MCF 10A (cell line): ENCODE results near the gene CBX2. TPM values are rescaled to one million over a fixed set of nuclear protein-coding genes. Genes with fewer than 3 reads are reported as not detected.
"Not testable (repeated sequence)": the region's sequence is repeated elsewhere in the genome, so short reads cannot be mapped to it uniquely, and the experiment has no call there.

ENCODE experiments used
- BruUV-seq: library from RNA; stranded (reverse); fragments of 400-500 nt; replicated peaks from 2 replicates; lab custom pipeline; 2021; lab: Mats Ljungman, UMichigan
- CTCF ChIA-PET: fragments of 300-600 bp; sonication (Branson Sonifier 250); formaldehyde crosslinking; extraction: SDS; loops from one replicate; lab custom pipeline; 2021; ENCODE audit warnings: antibody characterized with exemption, inconsistent platforms; lab: Yijun Ruan, JAX
- POLR2A ChIA-PET: fragments of 300-600, 350-650 bp; sonication (Branson Sonifier 250); formaldehyde crosslinking; extraction: SDS; loops from one replicate; lab custom pipeline; 2020; ENCODE audit warnings: antibody characterized with exemption, inconsistent platforms; lab: Yijun Ruan, JAX
- DNase-seq: peaks from one replicate; pipeline ENCODE4 v3.0.0-alpha.2; 2018; ENCODE audit not compliant: unreplicated experiment
- H3K27ac Mint-ChIP-seq: one replicate; pipeline ENCODE4 v1.8.0; 2022; ENCODE audit warnings: mild to moderate bottlenecking, low read depth, mixed read lengths; ENCODE audit not compliant: unreplicated experiment
- H3K27me3 Mint-ChIP-seq: one replicate; pipeline ENCODE4 v1.8.0; 2022; ENCODE audit warnings: mixed read lengths; ENCODE audit not compliant: insufficient read depth, unreplicated experiment
- H3K36me3 Mint-ChIP-seq: one replicate; pipeline ENCODE4 v1.8.0; 2022; ENCODE audit warnings: mild to moderate bottlenecking, moderate library complexity, mixed read lengths; ENCODE audit not compliant: insufficient read depth, unreplicated experiment
- H3K4me1 Mint-ChIP-seq: one replicate; pipeline ENCODE4 v1.8.0; 2022; ENCODE audit warnings: mixed read lengths; ENCODE audit not compliant: insufficient read depth, unreplicated experiment
- H3K4me3 Mint-ChIP-seq: one replicate; pipeline ENCODE4 v1.8.0; 2022; ENCODE audit warnings: mild to moderate bottlenecking, moderate library complexity, mixed read lengths; ENCODE audit not compliant: unreplicated experiment
- H3K9me3 Mint-ChIP-seq: one replicate; pipeline ENCODE4 v1.8.0; 2022; ENCODE audit warnings: mixed read lengths; ENCODE audit not compliant: unreplicated experiment
- intact Hi-C: fragments of 100-400 bp; cut with micrococcal nuclease; formaldehyde crosslinking; loops from 2 replicates; pipeline ENCODE4 v1.14.1; 2022
- total RNA-seq: library from RNA; stranded (reverse); gene quantifications from 2 replicates; pipeline ENCODE4 v1.2.3, GENCODE V29; 2022
- TF ChIP-seq, protein P1 (sequence below): fragments of 200-600 bp; IDR thresholded peaks from one replicate; pipeline ENCODE4 v1.8.0; 2022; ENCODE audit warnings: antibody characterized with exemption, mild to moderate bottlenecking; ENCODE audit not compliant: unreplicated experiment

The CBX2 gene
- total RNA-seq, 1 experiment from 2014 or later: 3.9 TPM

DNA sequence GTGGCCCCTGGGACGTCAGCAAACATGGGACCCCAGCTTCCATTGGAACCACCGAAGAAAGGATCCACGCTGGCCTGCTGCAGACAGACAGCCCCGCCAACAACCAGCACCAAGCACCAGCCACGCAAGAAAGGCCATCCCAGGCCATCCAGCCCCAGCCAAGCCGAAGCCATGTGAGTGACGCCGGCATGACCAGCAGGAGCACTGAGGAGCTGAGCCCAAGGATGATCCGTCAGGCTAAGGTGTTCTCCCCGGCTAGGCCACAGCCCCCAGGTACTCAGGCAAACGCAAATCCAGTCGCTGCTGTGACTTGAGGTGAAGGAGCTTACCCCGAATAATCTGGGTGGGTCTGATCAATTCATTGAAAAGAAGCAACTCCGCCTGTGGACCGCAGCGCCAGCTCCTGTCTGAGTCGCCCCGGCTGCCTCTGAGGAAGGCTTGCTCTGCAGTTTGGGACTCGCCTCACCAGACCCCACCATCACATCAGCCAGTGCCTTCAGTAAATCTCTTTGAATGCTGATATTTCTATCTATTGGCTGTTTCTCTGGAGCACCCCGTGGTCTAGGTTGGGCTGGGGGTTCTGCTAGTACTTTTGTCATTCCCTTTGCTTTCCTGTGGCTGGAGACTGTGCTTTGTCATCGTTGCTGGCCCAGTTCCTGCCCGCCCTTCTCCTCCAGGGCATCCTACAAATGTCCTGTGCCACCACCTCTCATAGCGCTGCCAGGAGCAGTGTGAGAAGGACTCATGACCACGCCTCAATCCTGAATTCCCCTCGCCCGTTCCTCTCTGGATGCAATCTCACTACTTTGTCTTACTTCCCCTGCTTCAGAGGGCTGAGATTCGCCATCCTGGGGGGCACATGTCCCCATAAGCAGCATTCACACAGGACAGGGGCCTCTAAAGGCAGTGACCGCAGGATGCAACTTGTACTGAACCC lies 8.1 kb upstream of the CBX2 start:
- TF ChIP-seq, protein P1, sequence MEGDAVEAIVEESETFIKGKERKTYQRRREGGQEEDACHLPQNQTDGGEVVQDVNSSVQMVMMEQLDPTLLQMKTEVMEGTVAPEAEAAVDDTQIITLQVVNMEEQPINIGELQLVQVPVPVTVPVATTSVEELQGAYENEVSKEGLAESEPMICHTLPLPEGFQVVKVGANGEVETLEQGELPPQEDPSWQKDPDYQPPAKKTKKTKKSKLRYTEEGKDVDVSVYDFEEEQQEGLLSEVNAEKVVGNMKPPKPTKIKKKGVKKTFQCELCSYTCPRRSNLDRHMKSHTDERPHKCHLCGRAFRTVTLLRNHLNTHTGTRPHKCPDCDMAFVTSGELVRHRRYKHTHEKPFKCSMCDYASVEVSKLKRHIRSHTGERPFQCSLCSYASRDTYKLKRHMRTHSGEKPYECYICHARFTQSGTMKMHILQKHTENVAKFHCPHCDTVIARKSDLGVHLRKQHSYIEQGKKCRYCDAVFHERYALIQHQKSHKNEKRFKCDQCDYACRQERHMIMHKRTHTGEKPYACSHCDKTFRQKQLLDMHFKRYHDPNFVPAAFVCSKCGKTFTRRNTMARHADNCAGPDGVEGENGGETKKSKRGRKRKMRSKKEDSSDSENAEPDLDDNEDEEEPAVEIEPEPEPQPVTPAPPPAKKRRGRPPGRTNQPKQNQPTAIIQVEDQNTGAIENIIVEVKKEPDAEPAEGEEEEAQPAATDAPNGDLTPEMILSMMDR: no peak
- DNase-seq: peak; percentile 38
- POLR2A ChIA-PET: no interaction called here
- H3K36me3 Mint-ChIP-seq: no peaks in the 10 kb centered on the region
- H3K27me3 Mint-ChIP-seq: peaks cover 24% of the 10 kb centered on the region
- H3K9me3 Mint-ChIP-seq: no peaks in the 10 kb centered on the region
- H3K4me3 Mint-ChIP-seq: no peak overlapping the region
- H3K27ac Mint-ChIP-seq: no peak overlapping the region
- intact Hi-C loops: no loop called here
- peaks cover 5% of the 10 kb centered on the region for H3K4me1 Mint-ChIP-seq
- CTCF ChIA-PET: no interaction called here
- BruUV-seq: no TSS peak

DNA sequence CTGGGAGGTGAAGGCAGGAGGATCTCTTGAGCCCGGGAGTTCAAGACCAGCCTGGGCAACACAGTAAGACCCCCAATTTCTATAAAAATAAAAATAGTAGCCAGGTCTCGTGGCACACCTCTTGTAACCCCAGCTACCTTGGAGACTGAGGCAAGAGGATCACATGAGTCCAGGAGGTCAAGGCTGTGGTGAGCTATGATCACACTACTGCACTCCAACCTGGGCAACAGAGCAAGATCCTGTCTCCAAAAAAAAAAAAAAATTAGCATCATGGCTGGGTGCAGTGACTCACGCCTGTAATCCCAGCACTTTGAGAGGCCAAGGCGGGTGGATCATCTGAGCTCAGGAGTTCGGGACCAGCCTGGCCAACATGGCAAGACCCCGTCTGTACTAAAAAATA lies 6.7 kb upstream of the CBX2 start:
- TF ChIP-seq, protein P1: no peak
- Mint-ChIP-seq H3K27ac (no peak overlapping the region), H3K4me1 (peaks cover 5% of the 10 kb centered on the region), H3K4me3 (no peak overlapping the region), H3K27me3 (peaks cover 26% of the 10 kb centered on the region), H3K9me3 (no peaks in the 10 kb centered on the region), H3K36me3 (no peaks in the 10 kb centered on the region)
- ChIA-PET CTCF (interaction anchor here (0.6 to 0.7 kb wide), 3 partner anchors 44 to 1471 kb away, joined by 3 read pairs; no protein-coding TSS in a partner anchor), POLR2A (no interaction called here)
- intact Hi-C loops: no loop called here
- BruUV-seq: no TSS peak
- no peak for DNase-seq

DNA sequence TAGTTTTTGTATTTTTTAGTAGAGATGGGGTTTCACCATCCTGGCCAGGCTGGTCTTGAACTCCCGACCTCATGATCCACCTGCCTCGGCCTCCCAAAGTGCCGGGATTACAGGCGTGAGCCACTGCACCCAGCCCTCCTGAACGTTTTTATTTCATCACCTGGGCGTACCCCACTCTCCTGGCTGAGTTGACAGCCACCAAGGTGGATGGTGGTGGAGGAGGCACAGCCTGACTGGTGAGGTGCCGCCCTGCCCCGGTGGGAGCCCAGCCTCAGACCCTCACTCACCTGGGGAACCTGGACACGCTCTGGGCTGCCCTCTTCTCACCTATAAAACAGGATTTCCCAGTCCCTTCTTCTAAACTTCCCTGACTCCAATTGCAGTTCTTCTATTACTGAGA lies 5.2 kb upstream of the CBX2 start:
- peaks cover 26% of the 10 kb centered on the region for H3K27me3 Mint-ChIP-seq
- DNase-seq, H3K4me3 Mint-ChIP-seq, H3K4me1 Mint-ChIP-seq, H3K9me3 Mint-ChIP-seq, intact Hi-C loops, H3K27ac Mint-ChIP-seq, BruUV-seq, POLR2A ChIA-PET, CTCF ChIA-PET, H3K36me3 Mint-ChIP-seq: not testable (repeated sequence)

DNA sequence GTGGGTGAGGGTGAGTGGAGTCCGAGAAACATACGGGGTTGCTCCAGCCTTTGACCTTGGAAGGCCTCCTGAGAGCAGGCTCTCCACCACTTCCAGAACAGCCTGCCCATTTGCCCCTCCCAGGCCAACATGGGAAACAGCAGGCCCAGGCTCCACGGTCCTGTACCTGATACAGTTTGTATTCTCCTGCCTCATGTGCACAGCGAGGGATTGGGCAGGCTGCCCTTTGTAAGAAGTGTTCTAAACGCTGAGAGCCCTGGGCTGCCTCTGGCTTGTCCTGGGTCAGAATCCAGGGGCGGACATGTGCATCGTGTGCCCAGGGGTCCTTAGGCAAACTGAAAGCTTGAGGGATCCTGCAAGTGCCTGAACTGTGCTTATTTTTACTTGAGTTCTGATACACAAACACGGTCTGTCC lies 3.4 kb upstream of the CBX2 start:
- CTCF ChIA-PET: interaction anchor here (0.6 to 1.3 kb wide), 3 partner anchors 13 to 33 kb away, joined by 3 to 6 read pairs (median 3); no protein-coding TSS in a partner anchor
- intact Hi-C loops: no loop called here
- H3K4me1 Mint-ChIP-seq: peaks cover 13% of the 10 kb centered on the region
- no peaks in the 10 kb centered on the region for H3K9me3 Mint-ChIP-seq
- H3K36me3 Mint-ChIP-seq: no peaks in the 10 kb centered on the region
- no peak overlapping the region for H3K4me3 Mint-ChIP-seq
- TF ChIP-seq, protein P1: no peak
- BruUV-seq: no TSS peak
- no peak for DNase-seq
- H3K27ac Mint-ChIP-seq: no peak overlapping the region
- peaks cover 26% of the 10 kb centered on the region for H3K27me3 Mint-ChIP-seq
- POLR2A ChIA-PET: no interaction called here
